Measurements from ENCODE around the gene SIL1.

- TF ChIP-seq FOXM1 (IDR thresholded peaks at IDR 0.05; ENCODE audit: borderline replicate concordance, low read depth) (no peak), TAF1 (IDR thresholded peaks at IDR 0.05; ENCODE audit: low read depth) (no peak)
These were observed 241.4 kb downstream of the SIL1 start for GRCh38 chr5:138956801-138957200.
